GM12878 (cell line): ENCODE measurements around the gene IL19. TPM values are rescaled to one million over a fixed set of nuclear protein-coding genes. Genes with fewer than 3 reads are reported as not detected.

Experiments used
- ATAC-seq: fragments of 200-7000 bp; cut with Tn5 transposase; 3 replicates; pipeline ENCODE4 v1.9.1; 2020; ENCODE audit warnings: mild to moderate bottlenecking, moderate library complexity
- BruUV-seq: library from RNA; stranded (reverse); fragments of 400-500 nt; replicated peaks from 2 replicates; lab custom pipeline; 2021; lab: Mats Ljungman, UMichigan
- CTCF ChIA-PET: fragments of 300-600 bp; sonication (Branson Sonifier 250); formaldehyde crosslinking; extraction: SDS; loops from one replicate; lab custom pipeline; 2021; ENCODE audit warnings: inconsistent platforms; lab: Yijun Ruan, JAX
- POLR2A ChIA-PET: fragments of 350-600 bp; formaldehyde crosslinking; extraction: SDS; loops from one replicate; lab custom pipeline; 2021; ENCODE audit warnings: inconsistent platforms; lab: Charles Lee
- RAD21 ChIA-PET: fragments of 300-600 bp; sonication (Branson Sonifier 250); formaldehyde crosslinking; loops from one replicate; lab custom pipeline; 2023; ENCODE audit warnings: antibody characterized with exemption; ENCODE audit not compliant: unreplicated experiment; lab: Charles Lee
- SMC1A ChIA-PET: fragments of 300-600 bp; sonication (Branson Sonifier 250); formaldehyde crosslinking; loops from one replicate; lab custom pipeline; 2023; ENCODE audit not compliant: unreplicated experiment, uncharacterized antibody; lab: Charles Lee
- DNase-seq: peaks from one replicate; pipeline ENCODE4 v3.0.0-alpha.2; 2011; ENCODE audit warnings: low read depth, low spot score
- FAIRE-seq: peaks from 3 replicates; lab custom pipeline; 2011; peaks lifted over from hg19 to GRCh38; lab: Jason Lieb, UNC
- H2AFZ ChIP-seq: 2 replicates; pipeline ENCODE4 v1.6.0; 2011; ENCODE audit warnings: low read depth, low read length, control low read depth; ENCODE audit not compliant: control insufficient read depth
- H3K27ac ChIP-seq: 2 replicates; pipeline ENCODE4 v1.5.1; 2011; ENCODE audit warnings: control low read depth; ENCODE audit not compliant: control insufficient read depth, insufficient read depth
- H3K27me3 ChIP-seq, 2 experiments: replicated peaks in 1 of 2; 2 replicates each; pipeline versions ENCODE4 v1.6.0 to v1.6.1; 2011; ENCODE audit warnings: low read length in 1 of 2; ENCODE audit not compliant: control insufficient read depth in 2 of 2, insufficient read depth in 2 of 2
- H3K36me3 ChIP-seq, 2 experiments: 2 replicates each; pipeline ENCODE4 v1.5.1; 2011; ENCODE audit warnings: low read length in 1 of 2; ENCODE audit not compliant: control insufficient read depth in 2 of 2, insufficient read depth in 2 of 2
- H3K4me1 ChIP-seq: 2 replicates; pipeline ENCODE4 v1.6.1; 2011; ENCODE audit warnings: mild to moderate bottlenecking, low read length, moderate library complexity, mixed read lengths; ENCODE audit not compliant: control insufficient read depth, insufficient read depth
- H3K4me2 ChIP-seq: 2 replicates; pipeline ENCODE4 v1.6.0; 2011; ENCODE audit warnings: control low read depth; ENCODE audit not compliant: control insufficient read depth, insufficient read depth
- H3K4me3 ChIP-seq: fragments of 200-600 bp; sonication (generic); 2 replicates; pipeline ENCODE4 v1.5.1; 2016
- H3K79me2 ChIP-seq: 2 replicates; pipeline ENCODE4 v1.6.0; 2011; ENCODE audit warnings: low read length; ENCODE audit not compliant: control insufficient read depth, insufficient read depth
- H3K9ac ChIP-seq: 2 replicates; pipeline ENCODE4 v1.8.0; 2011; ENCODE audit warnings: low read length, control low read depth, mixed read lengths; ENCODE audit not compliant: control insufficient read depth, insufficient read depth
- H3K9me3 ChIP-seq: replicated peaks from 3 replicates; pipeline ENCODE4 v1.5.1; 2011; ENCODE audit warnings: mild to moderate bottlenecking, low read length; ENCODE audit not compliant: control insufficient read depth, insufficient read depth
- H4K20me1 ChIP-seq: 2 replicates; pipeline ENCODE4 v1.6.0; 2011; ENCODE audit not compliant: control insufficient read depth, insufficient read depth
- KDM1A ChIP-seq: fragments of 200-600 bp; sonication (generic); IDR thresholded peaks from 2 replicates; pipeline ENCODE4 v1.6.1; 2016; ENCODE audit warnings: borderline replicate concordance
- NFIC ChIP-seq: IDR thresholded peaks from 2 replicates; pipeline ENCODE4 v1.6.1; 2012; ENCODE audit warnings: low read depth, mild to moderate bottlenecking, inconsistent platforms, low read length, moderate library complexity
- POLR2A ChIP-seq: IDR thresholded peaks from 2 replicates; pipeline ENCODE4 v1.6.1; 2011; ENCODE audit warnings: low read depth, mild to moderate bottlenecking, low read length
- POU2F2 ChIP-seq: IDR thresholded peaks from 3 replicates; pipeline ENCODE4 v1.6.1; 2011; ENCODE audit warnings: low read depth, mild to moderate bottlenecking, low read length, borderline replicate concordance
- RELB ChIP-seq: fragments of 450-650 bp; IDR thresholded peaks from 2 replicates; pipeline ENCODE4 v1.6.1; 2017; ENCODE audit warnings: low read depth, mild to moderate bottlenecking, moderate library complexity
- SIN3A ChIP-seq: IDR thresholded peaks from 2 replicates; pipeline ENCODE4 v1.6.1; 2012; ENCODE audit warnings: low read depth, low read length, improper control_type of control experiment
- SREBF1 ChIP-seq: IDR thresholded peaks from 2 replicates; pipeline ENCODE4 v1.6.1; 2012; ENCODE audit warnings: mild to moderate bottlenecking, low read length
- ZNF384 ChIP-seq: IDR thresholded peaks from 2 replicates; pipeline ENCODE4 v1.6.1; 2012; ENCODE audit warnings: low read depth, mild to moderate bottlenecking, low read length, improper control_type of control experiment, borderline replicate concordance
- WGBS: methylation state at CpG from one replicate; pipeline ENCODE4 v1.1.6; 2016; ENCODE audit warnings: low lambda C conversion rate; ENCODE audit not compliant: insufficient replicate concordance, insufficient coverage; ENCODE audit errors: missing lambda C conversion rate; 5-methylcytosine and 5-hydroxymethylcytosine counted together
- in situ Hi-C: fragments of 300-500 bp; cut with MboI; formaldehyde crosslinking; loops from 9 replicates; pipeline ENCODE4 v1.14.3; 2018; ENCODE audit warnings: mixed read lengths
- intact Hi-C: fragments of 100-400 bp; cut with micrococcal nuclease; formaldehyde crosslinking; loops from one replicate; pipeline ENCODE4 v1.14.2; 2022; ENCODE audit not compliant: unreplicated experiment
- polyA plus RNA-seq, 11 experiments: library from polyadenylated mRNA; depleted of rRNA in 4 of 11; unstranded in 6 of 11; stranded (reverse) in 5 of 11; fragments of >200 nt; fragmentation: Nextera tagmentation in 4 of 11; fragmentation: Illumina TruSeq in 1 of 11; extraction: Ambion mirVana in 4 of 11; extraction: Trizol in 1 of 11; gene quantifications; 1 replicate in 1 of 11; 2 replicates in 10 of 11; pipeline versions ENCODE4 v1.2.1 to v1.2.3, GENCODE V29; 2011 to 2016; ENCODE audit warnings: inconsistent platforms in 2 of 11, missing spikeins in 2 of 11, low read depth in 1 of 11
- total RNA-seq, 4 experiments: library from RNA; depleted of rRNA in 3 of 4; stranded (reverse); fragments of >200 nt in 3 of 4; fragmentation: Illumina TruSeq in 1 of 4; extraction: Trizol in 1 of 4; gene quantifications; 2 replicates each; pipeline versions ENCODE4 v1.2.1 to v1.2.3, GENCODE V29; 2013 to 2021
- TF ChIP-seq, protein P1 (sequence below): fragments of 450-650 bp; IDR thresholded peaks from 2 replicates; pipeline ENCODE4 v1.6.1; 2017; ENCODE audit warnings: mild to moderate bottlenecking

Gene IL19
- total and polyA plus RNA-seq, 10 of the 15 experiments (the other 5 are each of a cell fraction or from before 2014, with no cell fraction given) = 0.10 to 0.73 (median 0.28) TPM; not detected in 6

DNA sequence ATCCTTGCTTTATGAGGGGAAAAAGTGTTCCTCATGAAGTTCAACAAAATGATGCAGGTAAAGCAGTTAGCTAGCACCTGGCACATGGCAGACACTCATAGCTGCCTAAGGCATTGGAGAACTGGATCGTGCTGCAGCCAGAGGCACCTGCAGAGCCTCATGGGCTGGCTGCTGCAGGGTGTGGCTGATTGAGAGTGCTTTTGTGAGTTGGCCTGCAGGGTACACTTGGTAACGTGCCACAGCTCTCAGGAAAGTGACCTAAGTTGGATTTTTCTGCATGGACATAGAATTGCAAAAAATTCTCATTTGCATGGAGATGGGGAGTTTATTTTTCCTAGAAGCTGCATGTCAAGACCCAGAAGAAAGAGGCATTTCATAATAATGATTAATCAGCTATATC is 63.2 kb downstream of the IL19 start:
- CTCF ChIA-PET = interaction anchor here (1.4 to 3.9 kb wide), 9 partner anchors 12 to 227 kb away, joined by 3 to 23 read pairs (median 14); partner anchors contain the start of gene IL19
- no peak for FAIRE-seq

More for the DNA sequence above, 63.2 kb downstream of the IL19 start:
- no peaks in the 10 kb centered on the region for H3K36me3 ChIP-seq
- H3K4me1 ChIP-seq = peaks cover 41% of the 10 kb centered on the region
- BruUV-seq = no TSS peak
- H2AFZ ChIP-seq = no peak overlapping the region
- no peaks in the 10 kb centered on the region for H3K9me3 ChIP-seq
- H3K9ac ChIP-seq = no peak overlapping the region
- no peak overlapping the region for H3K4me2 ChIP-seq
- H3K4me3 ChIP-seq = no peak overlapping the region
- H3K27ac ChIP-seq = no peak overlapping the region
- DNase-seq (no peak), ATAC-seq (no peak)
- no peaks in the 10 kb centered on the region for H4K20me1 ChIP-seq
- intact Hi-C loops = no loop called here
- no peaks in the 10 kb centered on the region; a peak in 1 of 4 replicates for H3K27me3 ChIP-seq
- TF ChIP-seq POU2F2 (no peak), NFIC (no peak), SIN3A (no peak), SREBF1 (no peak), POLR2A (no peak), KDM1A (no peak), ZNF384 (no peak), RELB (no peak)
- TF ChIP-seq, protein P1, sequence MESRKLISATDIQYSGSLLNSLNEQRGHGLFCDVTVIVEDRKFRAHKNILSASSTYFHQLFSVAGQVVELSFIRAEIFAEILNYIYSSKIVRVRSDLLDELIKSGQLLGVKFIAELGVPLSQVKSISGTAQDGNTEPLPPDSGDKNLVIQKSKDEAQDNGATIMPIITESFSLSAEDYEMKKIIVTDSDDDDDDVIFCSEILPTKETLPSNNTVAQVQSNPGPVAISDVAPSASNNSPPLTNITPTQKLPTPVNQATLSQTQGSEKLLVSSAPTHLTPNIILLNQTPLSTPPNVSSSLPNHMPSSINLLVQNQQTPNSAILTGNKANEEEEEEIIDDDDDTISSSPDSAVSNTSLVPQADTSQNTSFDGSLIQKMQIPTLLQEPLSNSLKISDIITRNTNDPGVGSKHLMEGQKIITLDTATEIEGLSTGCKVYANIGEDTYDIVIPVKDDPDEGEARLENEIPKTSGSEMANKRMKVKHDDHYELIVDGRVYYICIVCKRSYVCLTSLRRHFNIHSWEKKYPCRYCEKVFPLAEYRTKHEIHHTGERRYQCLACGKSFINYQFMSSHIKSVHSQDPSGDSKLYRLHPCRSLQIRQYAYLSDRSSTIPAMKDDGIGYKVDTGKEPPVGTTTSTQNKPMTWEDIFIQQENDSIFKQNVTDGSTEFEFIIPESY = no peak
- ChIA-PET RAD21 (no interaction called here), POLR2A (interaction anchor here (1.2 kb wide), 1 partner anchor 17 kb away, joined by 3 read pairs; no protein-coding TSS in a partner anchor), SMC1A (interaction anchor here (1.3 to 2.7 kb wide), 4 partner anchors 17 to 98 kb away, joined by 3 to 10 read pairs (median 7); no protein-coding TSS in a partner anchor)
- H3K79me2 ChIP-seq = no peaks in the 10 kb centered on the region
- 100% methylated on average over 2 of the region's 2 CpGs for WGBS
- in situ Hi-C loops = no loop called here
